ENCODE results near the gene PLOD3. TPM values are rescaled to one million over a fixed set of nuclear protein-coding genes. Genes with fewer than 3 reads are reported as not detected.

Gene PLOD3
- total and polyA plus RNA-seq, 2 of the 8 experiments (the other 6 are each of a cell fraction or from before 2014, with no cell fraction given) = 28.4 to 47.2 TPM

DNA sequence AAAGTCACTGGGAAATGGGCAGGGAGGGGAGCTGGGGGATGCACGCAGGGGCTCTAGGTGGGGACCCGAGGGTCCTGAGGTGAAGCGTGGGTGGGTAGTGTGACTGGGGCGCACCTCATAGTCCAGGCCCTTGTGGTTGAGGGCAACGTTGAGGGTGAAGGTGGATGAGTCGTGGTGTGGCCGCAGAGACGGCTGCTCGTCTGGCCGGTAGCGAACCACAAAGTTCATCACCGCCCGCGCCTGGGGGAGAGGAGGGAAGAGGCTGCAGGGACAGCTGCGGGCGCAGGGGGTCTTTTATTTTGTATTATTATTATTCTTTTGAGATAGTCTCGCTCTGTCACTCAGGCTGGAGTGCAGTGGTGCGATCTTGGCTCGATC lies 10.7 kb downstream of the PLOD3 start:
- no peak overlapping the region for H2AFZ ChIP-seq (ENCODE audit: low read length)
- H4K5ac ChIP-seq (ENCODE audit: insufficient read length, low read depth, low read length) = no peak overlapping the region
- no peaks in the 10 kb centered on the region for H3K79me1 ChIP-seq (ENCODE audit: low read depth, low read length)
- no peak overlapping the region for H2BK12ac ChIP-seq (ENCODE audit: low read depth, low read length)
- no peaks in the 10 kb centered on the region; a peak in 2 of 8 replicates for H3K36me3 ChIP-seq (ENCODE audit: control insufficient read depth in 2 of 4, insufficient read depth in 4 of 4, low read length in 3 of 4)
- no peak overlapping the region for H3K4ac ChIP-seq (replicated peaks; ENCODE audit: insufficient read length, low read depth, low read length)
- no peak overlapping the region for H2BK120ac ChIP-seq (replicated peaks; ENCODE audit: low read depth, low read length)
- H3K27me3 ChIP-seq (replicated peaks in 1 of 4; ENCODE audit: control insufficient read depth in 3 of 4, extremely low read depth in 1 of 4, insufficient read depth in 3 of 4, low read length in 3 of 4) = peaks cover 0 to 13% (median 7%) of the 10 kb centered on the region in 4 experiments; a peak in 5 of 7 replicates
- no peak overlapping the region for H3K56ac ChIP-seq (replicated peaks; ENCODE audit: insufficient read length, low read depth, low read length)
- 94% methylated on average over 18 of the region's 19 CpGs; no CpG with 5 or more reads in 1 of the 2 experiments for WGBS, 2 experiments (ENCODE audit: extremely low coverage in 1 of 2, insufficient coverage in 1 of 2, insufficient read length in 1 of 2, insufficient replicate concordance in 2 of 2, low coverage in 1 of 2, low lambda C conversion rate in 2 of 2, missing lambda C conversion rate in 1 of 2)
- peaks cover 0 to 2% of the 10 kb centered on the region in 2 experiments for H4K20me1 ChIP-seq (replicated peaks in 1 of 2; ENCODE audit: control insufficient read depth in 1 of 2, insufficient read depth in 2 of 2, low read length in 2 of 2)
- H2BK20ac ChIP-seq (ENCODE audit: low read length) = no peak overlapping the region
- no peak overlapping the region for H3K4me2 ChIP-seq (ENCODE audit: insufficient read depth in 1 of 2, low read depth in 2 of 2, low read length in 2 of 2)
- no peak overlapping the region for H2BK15ac ChIP-seq (ENCODE audit: low read length)
- no peak overlapping the region for H3K14ac ChIP-seq (ENCODE audit: insufficient read length)
- CTCF ChIA-PET (ENCODE audit: partially characterized antibody) = interaction anchor here (0.6 to 1.7 kb wide), 6 partner anchors 14 to 231 kb away, joined by 3 to 6 read pairs (median 4); no protein-coding TSS in a partner anchor
- peaks cover 7% of the 10 kb centered on the region; the same call in 1 of the 2 replicates for H3K23me2 ChIP-seq (ENCODE audit: low read depth, low read length)
- no peaks in the 10 kb centered on the region for H3K79me2 ChIP-seq (ENCODE audit: control insufficient read depth in 1 of 2, insufficient read depth in 2 of 2, low read length in 2 of 2)
- no peak for DNase-seq (ENCODE audit: low read depth in 1 of 2, low spot score in 2 of 2)
- H3K23ac ChIP-seq (ENCODE audit: insufficient read length) = no peak overlapping the region
- no peak overlapping the region for H2BK5ac ChIP-seq (ENCODE audit: low read depth, low read length)
- H4K8ac ChIP-seq (ENCODE audit: extremely low read depth, insufficient read depth, low read length) = no peak overlapping the region
- no peak overlapping the region for H3K4me3 ChIP-seq (ENCODE audit: extremely low read depth in 1 of 4, insufficient read depth in 2 of 4, low read depth in 3 of 4, low read length in 4 of 4)
- no peak for FAIRE-seq
- no peak overlapping the region for H3K27ac ChIP-seq (ENCODE audit: low read depth, low read length)
- H3K9me3 ChIP-seq (ENCODE audit: insufficient read depth in 2 of 2, low read depth in 1 of 2, low read length in 1 of 2) = no peaks in the 10 kb centered on the region
- H3K18ac ChIP-seq (ENCODE audit: extremely low read depth, low read length) = no peak overlapping the region
- H2AK5ac ChIP-seq (ENCODE audit: low read depth, low read length) = no peak overlapping the region
- H3K4me1 ChIP-seq (replicated peaks in 1 of 4; ENCODE audit: control insufficient read depth in 3 of 4, insufficient read depth in 4 of 4, low read length in 3 of 4) = peaks cover 0 to 6% (median 3%) of the 10 kb centered on the region in 4 experiments; a peak in 5 of 7 replicates
- no peak overlapping the region for H4K91ac ChIP-seq (replicated peaks; ENCODE audit: insufficient read length, low read length)
- POLR2A ChIA-PET (ENCODE audit: partially characterized antibody) = interaction anchor here (0.7 to 2.4 kb wide), 5 partner anchors 8 to 68 kb away, joined by 3 to 7 read pairs (median 6); partner anchors contain the start of gene CLDN15
- no peak overlapping the region for H3K9ac ChIP-seq (replicated peaks in 1 of 4; ENCODE audit: extremely low read depth in 1 of 4, low read depth in 3 of 4, low read length in 3 of 4)
- TF ChIP-seq KDM5A (IDR thresholded peaks at IDR 0.05; ENCODE audit: low read length) (no peak), CBX5 (IDR thresholded peaks at IDR 0.05; ENCODE audit: low read depth, low read length) (no peak), MAFK (IDR thresholded peaks at IDR 0.05; ENCODE audit: low read depth, low read length) (no peak), CTBP2 (IDR thresholded peaks at IDR 0.05; ENCODE audit: borderline replicate concordance, insufficient read depth, insufficient read length, low read length) (no peak), BACH1 (IDR thresholded peaks at IDR 0.05; ENCODE audit: low read length) (no peak), ATF3 (IDR thresholded peaks at IDR 0.05; ENCODE audit: insufficient read depth, low read depth, low read length) (no peak), EZH2 (IDR thresholded peaks at IDR 0.05; ENCODE audit: low read depth, low read length, severe bottlenecking) (no peak), KDM1A (IDR thresholded peaks at IDR 0.05; ENCODE audit: borderline replicate concordance, low read length) (no peak)
- TF ChIP-seq, protein P1, sequence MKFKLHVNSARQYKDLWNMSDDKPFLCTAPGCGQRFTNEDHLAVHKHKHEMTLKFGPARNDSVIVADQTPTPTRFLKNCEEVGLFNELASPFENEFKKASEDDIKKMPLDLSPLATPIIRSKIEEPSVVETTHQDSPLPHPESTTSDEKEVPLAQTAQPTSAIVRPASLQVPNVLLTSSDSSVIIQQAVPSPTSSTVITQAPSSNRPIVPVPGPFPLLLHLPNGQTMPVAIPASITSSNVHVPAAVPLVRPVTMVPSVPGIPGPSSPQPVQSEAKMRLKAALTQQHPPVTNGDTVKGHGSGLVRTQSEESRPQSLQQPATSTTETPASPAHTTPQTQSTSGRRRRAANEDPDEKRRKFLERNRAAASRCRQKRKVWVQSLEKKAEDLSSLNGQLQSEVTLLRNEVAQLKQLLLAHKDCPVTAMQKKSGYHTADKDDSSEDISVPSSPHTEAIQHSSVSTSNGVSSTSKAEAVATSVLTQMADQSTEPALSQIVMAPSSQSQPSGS (IDR thresholded peaks at IDR 0.05; ENCODE audit: low read length) = no peak
- TF ChIP-seq, protein P2, sequence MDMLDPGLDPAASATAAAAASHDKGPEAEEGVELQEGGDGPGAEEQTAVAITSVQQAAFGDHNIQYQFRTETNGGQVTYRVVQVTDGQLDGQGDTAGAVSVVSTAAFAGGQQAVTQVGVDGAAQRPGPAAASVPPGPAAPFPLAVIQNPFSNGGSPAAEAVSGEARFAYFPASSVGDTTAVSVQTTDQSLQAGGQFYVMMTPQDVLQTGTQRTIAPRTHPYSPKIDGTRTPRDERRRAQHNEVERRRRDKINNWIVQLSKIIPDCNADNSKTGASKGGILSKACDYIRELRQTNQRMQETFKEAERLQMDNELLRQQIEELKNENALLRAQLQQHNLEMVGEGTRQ (IDR thresholded peaks at IDR 0.05; ENCODE audit: low read length) = no peak
